Ishikawa (cell line): ENCODE results near the gene TXNRD1.

Source experiments
- CEBPB ChIP-seq: IDR thresholded peaks from 2 replicates; pipeline ENCODE4 v1.6.1; 2012
- CREB1 ChIP-seq: IDR thresholded peaks from 2 replicates; pipeline ENCODE4 v1.6.1; 2012; ENCODE audit warnings: low read depth
- EGR1 ChIP-seq: IDR thresholded peaks from 2 replicates; pipeline ENCODE4 v1.6.1; 2012
- EP300 ChIP-seq: IDR thresholded peaks from 2 replicates; pipeline ENCODE4 v1.6.1; 2012; ENCODE audit warnings: borderline replicate concordance
- FOXM1 ChIP-seq: IDR thresholded peaks from 2 replicates; pipeline ENCODE4 v1.6.1; 2012; ENCODE audit warnings: low read depth, borderline replicate concordance
- MAX ChIP-seq: IDR thresholded peaks from 2 replicates; pipeline ENCODE4 v1.6.1; 2012
- NFIC ChIP-seq: IDR thresholded peaks from 2 replicates; pipeline ENCODE4 v1.6.1; 2012
- RAD21 ChIP-seq: IDR thresholded peaks from 2 replicates; pipeline ENCODE4 v1.6.1; 2012; ENCODE audit warnings: low read depth
- REST ChIP-seq: IDR thresholded peaks from 2 replicates; pipeline ENCODE4 v1.6.1; 2012; ENCODE audit warnings: low read depth, mild to moderate bottlenecking
- TAF1 ChIP-seq: IDR thresholded peaks from 2 replicates; pipeline ENCODE4 v1.6.1; 2012; ENCODE audit warnings: low read depth, mild to moderate bottlenecking
- TCF12 ChIP-seq: IDR thresholded peaks from 2 replicates; pipeline ENCODE4 v1.6.1; 2012; ENCODE audit warnings: low read depth
- TEAD4 ChIP-seq: IDR thresholded peaks from 2 replicates; pipeline ENCODE4 v1.6.1; 2012
- USF1 ChIP-seq: IDR thresholded peaks from 2 replicates; pipeline ENCODE4 v1.6.1; 2012
- YY1 ChIP-seq: IDR thresholded peaks from 2 replicates; pipeline ENCODE4 v1.6.1; 2012; ENCODE audit warnings: low read depth
- ZBTB7A ChIP-seq: IDR thresholded peaks from 2 replicates; pipeline ENCODE4 v1.6.1; 2012; ENCODE audit warnings: low read depth

Gene TXNRD1

GRCh38 chr12:104288635-104289274 is 73.2 kb downstream of the TXNRD1 start:
- TF ChIP-seq EGR1 (no peak), RAD21 (0 out of 2 replicates have a peak, but pooled peaks have one; percentile 1), MAX (peak; percentile 92)

GRCh38 chr12:104290320-104290719 is 74.7 kb downstream of the TXNRD1 start:
- TF ChIP-seq YY1 (no peak), EGR1 (no peak), CREB1 (no peak), NFIC (no peak), CEBPB (no peak)

- TF ChIP-seq MAX (no peak), TAF1 (no peak), ZBTB7A (no peak), USF1 (no peak), FOXM1 (no peak), EGR1 (no peak), CEBPB (no peak), EP300 (no peak), RAD21 (no peak), CREB1 (no peak), TCF12 (no peak), YY1 (no peak), NFIC (no peak), REST (no peak), TEAD4 (no peak)
Measured at GRCh38 chr12:104290855-104291254, 75.3 kb downstream of the TXNRD1 start.

- TF ChIP-seq EP300: no peak
- no peak for TF ChIP-seq TEAD4
- TF ChIP-seq CEBPB: no peak
- no peak for TF ChIP-seq REST
- TF ChIP-seq EGR1: no peak
- no peak for TF ChIP-seq USF1
- no peak for TF ChIP-seq CREB1
- no peak for TF ChIP-seq RAD21
- TF ChIP-seq FOXM1: no peak
- TF ChIP-seq TAF1: no peak
- no peak for TF ChIP-seq YY1
- TF ChIP-seq NFIC: no peak
- TF ChIP-seq MAX: no peak
- no peak for TF ChIP-seq ZBTB7A
- no peak for TF ChIP-seq TCF12
Measured at GRCh38 chr12:104291867-104292524, 76.4 kb downstream of the TXNRD1 start.

GRCh38 chr12:104292872-104293794 is 77.6 kb downstream of the TXNRD1 start:
- TF ChIP-seq ZBTB7A: no peak
- TF ChIP-seq MAX: no peak
